Stimulated activated CD8-positive, alpha-beta memory T cell treated with anti-CD3 and anti-CD28 coated beads, Interleukin-15, amount 100 ng/mL, for 1 hour (primary cell): ENCODE results near the gene DIAPH3.

Source experiments
- DNase-seq: peaks from one replicate; pipeline ENCODE4 v3.0.0-alpha.2; 2020; ENCODE audit warnings: low read depth

The DIAPH3 gene

GRCh38 chr13:59665732-59666131 is 498.0 kb downstream of the DIAPH3 start:
- no peak for DNase-seq

GRCh38 chr13:59665184-59665583 is 498.5 kb downstream of the DIAPH3 start:
- DNase-seq, result no peak

- no peak for DNase-seq
Measured at GRCh38 chr13:59664586-59664985, 499.1 kb downstream of the DIAPH3 start.

GRCh38 chr13:59663707-59664106 is 500.0 kb downstream of the DIAPH3 start:
- no peak for DNase-seq

GRCh38 chr13:59660582-59660981 is 503.1 kb downstream of the DIAPH3 start:
- no peak for DNase-seq

- no peak for DNase-seq
Measured at GRCh38 chr13:59659981-59660380, 503.7 kb downstream of the DIAPH3 start.

- DNase-seq, result no peak
Measured at GRCh38 chr13:59658738-59659330, 504.9 kb downstream of the DIAPH3 start.

GRCh38 chr13:59658027-59658737 is 505.5 kb downstream of the DIAPH3 start:
- DNase-seq, result no peak

- no peak for DNase-seq
Measured at GRCh38 chr13:59653916-59654315, 509.8 kb downstream of the DIAPH3 start.

GRCh38 chr13:59651479-59651878 is 512.2 kb downstream of the DIAPH3 start:
- no peak for DNase-seq

- no peak for DNase-seq
Measured at GRCh38 chr13:59643906-59644626, 519.7 kb downstream of the DIAPH3 start.

GRCh38 chr13:59643364-59643841 is 520.3 kb downstream of the DIAPH3 start:
- DNase-seq, result no peak

- no peak for DNase-seq
Measured at GRCh38 chr13:59641817-59642216, 521.9 kb downstream of the DIAPH3 start.

GRCh38 chr13:59641261-59641660 is 522.5 kb downstream of the DIAPH3 start:
- DNase-seq, result no peak

- no peak for DNase-seq
Measured at GRCh38 chr13:59638404-59638803, 525.3 kb downstream of the DIAPH3 start.

GRCh38 chr13:59635589-59635988 is 528.1 kb downstream of the DIAPH3 start:
- no peak for DNase-seq

GRCh38 chr13:59633290-59633689 is 530.4 kb downstream of the DIAPH3 start:
- no peak for DNase-seq

GRCh38 chr13:59631271-59631670 is 532.5 kb downstream of the DIAPH3 start:
- DNase-seq, result no peak

- no peak for DNase-seq
Measured at GRCh38 chr13:59625111-59625510, 538.6 kb downstream of the DIAPH3 start.

- no peak for DNase-seq
Measured at GRCh38 chr13:59623206-59623915, 540.4 kb downstream of the DIAPH3 start.

- DNase-seq, result no peak
Measured at GRCh38 chr13:59621773-59622172, 542.0 kb downstream of the DIAPH3 start.
